Colonic mucosa (tissue), 4 donors: ENCODE measurements around the gene ACVR1. TPM values are rescaled to one million over a fixed set of nuclear protein-coding genes. Genes with fewer than 3 reads are reported as not detected.

Experiments used
- DNase-seq: peaks from one replicate; pipeline ENCODE4 v3.0.0-alpha.2; 2020
- H3K27ac ChIP-seq: fragments of 200-600 bp; one replicate; pipeline ENCODE4 v1.8.0; 2021
- H3K27me3 ChIP-seq: fragments of 200-600 bp; one replicate; pipeline ENCODE4 v1.8.0; 2021
- H3K36me3 ChIP-seq: fragments of 200-600 bp; one replicate; pipeline ENCODE4 v1.8.0; 2021
- H3K4me1 ChIP-seq: fragments of 200-600 bp; one replicate; pipeline ENCODE4 v1.8.0; 2021; ENCODE audit warnings: mild to moderate bottlenecking
- H3K4me3 ChIP-seq: fragments of 200-600 bp; one replicate; pipeline ENCODE4 v1.8.0; 2021
- H3K9ac ChIP-seq, 2 donors: one replicate each; pipeline ENCODE4 v1.7.0; 2013; ENCODE audit warnings: control low read depth in 2 of 2, low read depth in 2 of 2, low read length in 2 of 2
- H3K9me3 ChIP-seq: fragments of 200-600 bp; one replicate; pipeline ENCODE4 v1.8.0; 2021
- CTCF ChIP-seq: fragments of 200-600 bp; IDR thresholded peaks from one replicate; pipeline ENCODE4 v1.8.0; 2022; ENCODE audit warnings: antibody characterized with exemption, mild to moderate bottlenecking
- intact Hi-C: fragments of 100-400 bp; cut with DNase I; formaldehyde crosslinking; loops from one replicate; pipeline ENCODE4 v1.14.1; 2022
- total RNA-seq, 2 donors: library from RNA; stranded (reverse); fragmentation: NEBNext Ultra II Directional in 1 of 2; extraction: Animal tissue kit (Norgen Biotek cat#: 25700) in 1 of 2; gene quantifications; one replicate each; pipeline ENCODE4 v1.2.1, GENCODE V29; 2021
- donor health status: healthy.
- donor health status: DM: no; HTN: no; CAD: no.
- donor health status: DM: no; HTN: no; CAD: no.

Gene ACVR1
- total RNA-seq, 2 donors from 2014 or later, result 15.8 to 18.0 TPM

GRCh38 chr2:157692768-157693167 is 183.4 kb downstream of the ACVR1 start:
- H3K27me3 ChIP-seq, result no peaks in the 10 kb centered on the region
- TF ChIP-seq CTCF, result no peak
- no peak overlapping the region for H3K4me3 ChIP-seq
- H3K9me3 ChIP-seq, result no peaks in the 10 kb centered on the region
- DNase-seq, result no peak
- intact Hi-C loops, result no loop called here
- no peak overlapping the region for H3K9ac ChIP-seq
- no peak overlapping the region for H3K27ac ChIP-seq
- no peaks in the 10 kb centered on the region for H3K36me3 ChIP-seq
- no peaks in the 10 kb centered on the region for H3K4me1 ChIP-seq

- Histone ChIP-seq H3K9me3 (no peaks in the 10 kb centered on the region), H3K27me3 (no peaks in the 10 kb centered on the region), H3K4me1 (no peaks in the 10 kb centered on the region), H3K4me3 (no peak overlapping the region), H3K9ac (no peak overlapping the region), H3K36me3 (no peaks in the 10 kb centered on the region), H3K27ac (no peak overlapping the region)
- no peak for DNase-seq
- intact Hi-C loops, result no loop called here
- no peak for TF ChIP-seq CTCF
Measured at GRCh38 chr2:157691695-157692094, 184.4 kb downstream of the ACVR1 start.

DNA sequence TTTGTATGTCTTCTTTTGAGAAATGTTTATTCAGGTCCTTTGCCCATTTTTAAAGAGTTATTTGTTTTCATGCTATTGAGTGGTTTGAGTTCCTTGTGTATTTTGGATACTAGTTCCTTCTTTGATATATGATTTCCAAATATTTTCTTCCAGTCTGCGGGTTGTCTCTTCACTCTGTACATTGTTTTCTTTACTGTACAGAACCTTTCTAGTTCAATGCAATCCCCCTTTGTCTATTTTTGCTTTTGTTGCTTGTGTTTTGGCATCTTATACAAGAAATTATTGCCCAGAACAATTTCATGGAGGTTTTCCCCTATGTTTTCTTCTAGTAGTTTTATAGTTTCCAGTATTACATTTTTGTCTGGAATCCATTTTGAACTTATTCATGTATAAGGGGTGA is 185.0 kb downstream of the ACVR1 start:
- Histone ChIP-seq H3K4me1 (no peaks in the 10 kb centered on the region), H3K27ac (no peak overlapping the region), H3K9me3 (no peaks in the 10 kb centered on the region), H3K9ac (no peak overlapping the region), H3K4me3 (no peak overlapping the region), H3K27me3 (no peaks in the 10 kb centered on the region), H3K36me3 (no peaks in the 10 kb centered on the region)
- no peak for DNase-seq
- intact Hi-C loops, result no loop called here
- no peak for TF ChIP-seq CTCF

Other genes with a start within 250 kb of the ACVR1 start
- gene ACVR1C, start 247.5 kb downstream of the ACVR1 start, total RNA-seq, result 10 to 100 TPM in 1 of 2 donors, 1 to 10 TPM in 1; 5.7 to 18.2 TPM
- gene UPP2, start 225.5 kb upstream of the ACVR1 start, total RNA-seq, result not detected